Lower leg skin (tissue), 4 donors: ENCODE data around the gene NRK. TPM values are rescaled to one million over a fixed set of nuclear protein-coding genes. Genes with fewer than 3 reads are reported as not detected.
"Not testable (repeated sequence)": the region's sequence is repeated elsewhere in the genome, so short reads cannot be mapped to it uniquely, and the experiment has no call there.

ENCODE experiments used
- DNase-seq, 2 donors: peaks; one replicate each; pipeline ENCODE4 v3.0.0-alpha.2; 2019; ENCODE audit warnings: low spot score in 2 of 2
- H3K4me3 ChIP-seq: fragments of 200-600 bp; sonication (generic); 2 replicates; pipeline ENCODE4 v1.5.1; 2017; ENCODE audit warnings: mild to moderate bottlenecking, low read depth; ENCODE audit not compliant: poor library complexity, severe bottlenecking
- POLR2A ChIP-seq, 2 donors: fragments of 450-650 bp; IDR thresholded peaks; one replicate each; pipeline ENCODE4 v1.6.1; 2016 to 2017; ENCODE audit warnings: antibody characterized with exemption in 2 of 2, mild to moderate bottlenecking in 1 of 2, moderate library complexity in 1 of 2
- WGBS, 2 donors: methylation state at CpG; one replicate each; pipeline ENCODE4 v1.1.5; 2018; 5-methylcytosine and 5-hydroxymethylcytosine counted together
- intact Hi-C: fragments of 100-400 bp; cut with DNase I; formaldehyde crosslinking; loops from one replicate; pipeline ENCODE4 v1.15.0; 2023; ENCODE audit warnings: low total_unique reads
- total RNA-seq, 4 donors: library from RNA; depleted of rRNA; stranded (reverse); fragments of >200 nt; gene quantifications; one replicate each; pipeline ENCODE4 v1.1.0, GENCODE V29; 2016
- TF ChIP-seq, protein P1 (sequence below), 3 donors: fragments of 450-650 bp; IDR thresholded peaks; one replicate each; pipeline ENCODE4 v1.5.1; 2016; ENCODE audit warnings: antibody characterized with exemption in 3 of 3, mild to moderate bottlenecking in 3 of 3, moderate library complexity in 2 of 3

NRK gene
- total RNA-seq = under 1 TPM in 3 of 4 donors, not detected in 1; 0.05 to 0.42 (median 0.26) TPM

- 3 to 30% methylated on average over 38 to 68 of the region's 76 CpGs for WGBS, 2 donors
- TF ChIP-seq, protein P1, sequence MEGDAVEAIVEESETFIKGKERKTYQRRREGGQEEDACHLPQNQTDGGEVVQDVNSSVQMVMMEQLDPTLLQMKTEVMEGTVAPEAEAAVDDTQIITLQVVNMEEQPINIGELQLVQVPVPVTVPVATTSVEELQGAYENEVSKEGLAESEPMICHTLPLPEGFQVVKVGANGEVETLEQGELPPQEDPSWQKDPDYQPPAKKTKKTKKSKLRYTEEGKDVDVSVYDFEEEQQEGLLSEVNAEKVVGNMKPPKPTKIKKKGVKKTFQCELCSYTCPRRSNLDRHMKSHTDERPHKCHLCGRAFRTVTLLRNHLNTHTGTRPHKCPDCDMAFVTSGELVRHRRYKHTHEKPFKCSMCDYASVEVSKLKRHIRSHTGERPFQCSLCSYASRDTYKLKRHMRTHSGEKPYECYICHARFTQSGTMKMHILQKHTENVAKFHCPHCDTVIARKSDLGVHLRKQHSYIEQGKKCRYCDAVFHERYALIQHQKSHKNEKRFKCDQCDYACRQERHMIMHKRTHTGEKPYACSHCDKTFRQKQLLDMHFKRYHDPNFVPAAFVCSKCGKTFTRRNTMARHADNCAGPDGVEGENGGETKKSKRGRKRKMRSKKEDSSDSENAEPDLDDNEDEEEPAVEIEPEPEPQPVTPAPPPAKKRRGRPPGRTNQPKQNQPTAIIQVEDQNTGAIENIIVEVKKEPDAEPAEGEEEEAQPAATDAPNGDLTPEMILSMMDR (IDR thresholded peaks at IDR 0.05) = no peak
- no peak for TF ChIP-seq POLR2A (IDR thresholded peaks at IDR 0.05)
- intact Hi-C loops = no loop called here
- DNase-seq = no peak
- H3K4me3 ChIP-seq = no peak within 1 kb of the TSS
Measured at GRCh38 chrX:105822138-105823091, at the start of gene NRK. Gene NRK, plus strand, starts transcription at chrX:105822539. Its CDS starts 307 bp downstream, at chrX:105822846.

GRCh38 chrX:105773801-105774200, 48.5 kb upstream of the NRK start:
- H3K4me3 ChIP-seq = no peak overlapping the region
- TF ChIP-seq, protein P1 (IDR thresholded peaks at IDR 0.05) = no peak
- TF ChIP-seq POLR2A (IDR thresholded peaks at IDR 0.05) = no peak
- no peak for DNase-seq
- intact Hi-C loops = no loop called here

DNA sequence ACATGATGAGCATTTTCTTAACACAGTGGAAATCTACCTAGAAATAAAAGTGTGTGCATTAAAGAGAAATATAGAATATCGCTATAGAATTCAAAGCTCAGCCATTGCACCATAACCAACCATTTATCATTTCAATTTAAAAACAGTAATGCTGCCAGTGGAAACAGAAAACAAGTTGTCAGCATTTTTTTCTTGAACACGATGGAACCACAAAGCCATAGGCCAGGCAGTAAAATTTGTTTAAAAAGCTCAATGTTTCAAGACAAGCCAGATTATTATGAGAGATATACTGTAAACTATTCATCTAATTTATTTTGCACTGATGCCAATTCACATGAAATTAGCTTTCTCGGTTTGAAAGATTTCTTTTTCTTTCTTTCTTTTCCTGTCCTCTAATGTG, 46.7 kb upstream of the NRK start:
- 31 to 38% methylated on average over 3 of the region's 3 CpGs for WGBS, 2 donors
- TF ChIP-seq, protein P1 (IDR thresholded peaks at IDR 0.05) = no peak
- no peak for TF ChIP-seq POLR2A (IDR thresholded peaks at IDR 0.05)
- H3K4me3 ChIP-seq = no peak overlapping the region
- DNase-seq = no peak
- intact Hi-C loops = no loop called here

- DNase-seq = no peak
- intact Hi-C loops = no loop called here
- 32 to 67% methylated on average over 1 of the region's 1 CpG for WGBS, 2 donors
Measured at GRCh38 chrX:105781804-105782203, 40.5 kb upstream of the NRK start.

DNA sequence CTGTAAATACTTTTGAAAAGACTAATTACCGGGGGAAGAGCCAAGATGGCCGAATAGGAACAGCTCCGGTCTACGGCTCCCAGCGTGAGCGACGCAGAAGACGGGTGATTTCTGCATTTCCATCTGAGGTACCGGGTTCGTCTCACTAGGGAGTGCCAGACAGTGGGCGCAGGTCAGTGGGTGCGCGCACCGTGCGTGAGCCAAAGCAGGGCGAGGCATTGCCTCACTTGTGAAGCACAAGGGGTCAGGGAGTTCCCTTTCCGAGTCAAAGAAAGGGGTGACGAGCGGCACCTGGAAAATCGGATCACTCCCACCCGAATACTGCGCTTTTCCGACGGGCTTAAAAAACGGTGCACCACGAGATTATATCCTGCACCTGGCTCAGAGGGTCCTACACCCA, 25.5 kb upstream of the NRK start:
- DNase-seq, H3K4me3 ChIP-seq, intact Hi-C loops: not testable (repeated sequence)
- WGBS, 2 donors = 85 to 93% methylated on average over 26 of the region's 26 CpGs

More at GRCh38 chrX:105781804-105782203, 40.5 kb upstream of the NRK start:
- no peak overlapping the region for H3K4me3 ChIP-seq
- TF ChIP-seq POLR2A (IDR thresholded peaks at IDR 0.05) = no peak
- TF ChIP-seq, protein P1 (IDR thresholded peaks at IDR 0.05) = no peak

- 61 to 83% methylated on average over 2 of the region's 2 CpGs for WGBS, 2 donors
- no peak for TF ChIP-seq POLR2A (IDR thresholded peaks at IDR 0.05)
- H3K4me3 ChIP-seq = no peak overlapping the region
- no peak for DNase-seq
- intact Hi-C loops = no loop called here
Measured at GRCh38 chrX:105803891-105804290, 18.4 kb upstream of the NRK start.

- intact Hi-C loops, DNase-seq, H3K4me3 ChIP-seq: not testable (repeated sequence)
Measured at GRCh38 chrX:105805655-105806054, 16.7 kb upstream of the NRK start.
